HepG2 (cell line): ENCODE measurements around the gene SEC16A. TPM values are rescaled to one million over a fixed set of nuclear protein-coding genes. Genes with fewer than 3 reads are reported as not detected.

ENCODE experiments used
- AFF4 ChIP-seq: sonication (generic); formaldehyde crosslinking; IDR thresholded peaks from 2 replicates; pipeline ENCODE4 v1.4.0; 2020; ENCODE audit warnings: missing genetic modification reagents
- CERS6 ChIP-seq: sonication (generic); formaldehyde crosslinking; IDR thresholded peaks from 2 replicates; pipeline ENCODE4 v1.5.0; 2020; ENCODE audit warnings: missing genetic modification reagents
- CREM ChIP-seq, 2 experiments: sonication (generic) in 1 of 2; formaldehyde crosslinking in 1 of 2; IDR thresholded peaks; 2 replicates each; pipeline versions ENCODE4 v1.4.0 to v1.6.1; 2016 to 2020; ENCODE audit warnings: antibody characterized with exemption in 1 of 2, mild to moderate bottlenecking in 1 of 2, missing genetic modification reagents in 1 of 2
- DNMT1 ChIP-seq: sonication (generic); formaldehyde crosslinking; IDR thresholded peaks from 2 replicates; pipeline ENCODE4 v1.5.1; 2020; ENCODE audit warnings: mild to moderate bottlenecking, missing genetic modification reagents
- ELF1 ChIP-seq: sonication (generic); formaldehyde crosslinking; IDR thresholded peaks from 2 replicates; pipeline ENCODE4 v1.4.0; 2020; ENCODE audit warnings: missing genetic modification reagents
- GTF2F1 ChIP-seq: fragments of 150-350 bp; IDR thresholded peaks from 2 replicates; pipeline ENCODE4 v1.6.1; 2014; ENCODE audit warnings: low read length
- JUND ChIP-seq: sonication (generic); formaldehyde crosslinking; IDR thresholded peaks from 2 replicates; pipeline ENCODE4 v1.8.0; 2022; ENCODE audit warnings: mild to moderate bottlenecking, missing genetic modification reagents
- KDM5B ChIP-seq: sonication (generic); formaldehyde crosslinking; IDR thresholded peaks from 2 replicates; pipeline ENCODE4 v1.4.0; 2020; ENCODE audit warnings: missing genetic modification reagents, mild to moderate bottlenecking, borderline replicate concordance
- KLF9 ChIP-seq: IDR thresholded peaks from 2 replicates; pipeline ENCODE4 v1.6.1; 2016; ENCODE audit warnings: low read depth
- KMT2A ChIP-seq: sonication (generic); formaldehyde crosslinking; IDR thresholded peaks from 2 replicates; pipeline ENCODE4 v1.4.0; 2020; ENCODE audit warnings: missing genetic modification reagents
- MTF2 ChIP-seq: sonication (generic); formaldehyde crosslinking; IDR thresholded peaks from 2 replicates; pipeline ENCODE4 v1.5.0; 2020; ENCODE audit warnings: missing genetic modification reagents, borderline replicate concordance
- POLR2G ChIP-seq: fragments of 200-400 bp; formaldehyde crosslinking; IDR thresholded peaks from 2 replicates; pipeline ENCODE4 v1.6.1; 2018; ENCODE audit warnings: mild to moderate bottlenecking, low read depth, low read length, moderate library complexity
- RARA ChIP-seq: IDR thresholded peaks from 2 replicates; pipeline ENCODE4 v1.6.1; 2016; ENCODE audit warnings: missing genetic modification reagents, missing compliant biosample characterization
- RCOR2 ChIP-seq: IDR thresholded peaks from 2 replicates; pipeline ENCODE4 v1.6.1; 2016; ENCODE audit warnings: missing biosample characterization, missing genetic modification reagents
- RFX1 ChIP-seq: fragments of 450-650 bp; IDR thresholded peaks from 2 replicates; pipeline ENCODE4 v1.6.1; 2017
- RNF2 ChIP-seq: fragments of 450-650 bp; conservative IDR thresholded peaks from 2 replicates; pipeline ENCODE4 v1.6.1; 2016; ENCODE audit warnings: low read depth
- SRF ChIP-seq: IDR thresholded peaks from 2 replicates; pipeline ENCODE4 v1.6.1; 2011; ENCODE audit warnings: mild to moderate bottlenecking, low read depth, low read length, moderate library complexity
- TEF ChIP-seq: sonication (generic); formaldehyde crosslinking; IDR thresholded peaks from 2 replicates; pipeline ENCODE4 v1.5.0; 2020; ENCODE audit warnings: missing genetic modification reagents
- ZGPAT ChIP-seq: IDR thresholded peaks from 2 replicates; pipeline ENCODE4 v1.6.1; 2016; ENCODE audit warnings: mild to moderate bottlenecking
- ZNF558 ChIP-seq: sonication (generic); formaldehyde crosslinking; IDR thresholded peaks from 2 replicates; pipeline ENCODE4 v1.9.0; 2022; ENCODE audit warnings: mild to moderate bottlenecking, missing genetic modification reagents, borderline replicate concordance
- ZNF605 ChIP-seq: sonication (generic); formaldehyde crosslinking; IDR thresholded peaks from 2 replicates; pipeline ENCODE4 v1.8.0; 2022; ENCODE audit warnings: mild to moderate bottlenecking, missing genetic modification reagents
- ZNF749 ChIP-seq: sonication (generic); formaldehyde crosslinking; IDR thresholded peaks from 2 replicates; pipeline ENCODE4 v1.8.0; 2022; ENCODE audit warnings: mild to moderate bottlenecking, missing genetic modification reagents, moderate library complexity, borderline replicate concordance
- ZNF800 ChIP-seq: sonication (generic); formaldehyde crosslinking; IDR thresholded peaks from 2 replicates; pipeline ENCODE4 v1.4.0; 2020; ENCODE audit warnings: missing genetic modification reagents
- ZSCAN9 ChIP-seq: IDR thresholded peaks from 2 replicates; pipeline ENCODE4 v1.6.1; 2016; ENCODE audit warnings: borderline replicate concordance
- polyA plus RNA-seq, 8 experiments: library from polyadenylated mRNA; depleted of rRNA in 3 of 8; stranded (reverse) in 7 of 8; unstranded in 1 of 8; fragments of >200 nt; fragmentation: Illumina TruSeq in 4 of 8; extraction: Trizol in 4 of 8; gene quantifications; 2 replicates each; pipeline versions ENCODE4 v1.2.1 to v1.2.3, GENCODE V29; 2011 to 2016; ENCODE audit warnings: low read depth in 4 of 8, missing spikeins in 1 of 8, mixed read lengths in 1 of 8; ENCODE audit not compliant: insufficient read depth in 1 of 8
- total RNA-seq, 5 experiments: library from RNA; depleted of rRNA; stranded (reverse); fragments of >200 nt; fragmentation: Illumina TruSeq; extraction: Trizol; gene quantifications; 2 replicates each; pipeline ENCODE4 v1.2.3, GENCODE V29; 2016; ENCODE audit warnings: low read depth in 1 of 5

The SEC16A gene
- total and polyA plus RNA-seq, 2 of the 13 experiments (the other 11 are each of a cell fraction or from before 2014, with no cell fraction given), result 15.9 to 18.9 TPM

- TF ChIP-seq ZGPAT (CRISPR knock-in tag) (peak; percentile 26; the same call in 1 of the 2 replicates), CERS6 (CRISPR knock-in tag) (no peak), RARA (CRISPR knock-in tag) (0 out of 2 replicates have a peak, but pooled peaks have one; percentile 6), KLF9 (no peak), CREM (IDR thresholded peaks at IDR 0.05) (no peak), CREM (CRISPR knock-in tag; IDR thresholded peaks at IDR 0.05) (no peak), ZNF605 (CRISPR knock-in tag) (0 out of 2 replicates have a peak, but pooled peaks have one; percentile 53), TEF (CRISPR knock-in tag) (no peak), RCOR2 (CRISPR knock-in tag) (no peak), RFX1 (no peak), ZNF749 (CRISPR knock-in tag) (no peak), ZNF800 (CRISPR knock-in tag) (no peak), JUND (CRISPR knock-in tag) (no peak), ZSCAN9 (CRISPR knock-in tag) (no peak), ELF1 (CRISPR knock-in tag) (no peak), AFF4 (CRISPR knock-in tag) (no peak), KMT2A (CRISPR knock-in tag) (no peak), KDM5B (CRISPR knock-in tag) (no peak), POLR2G (no peak), RNF2 (no peak), GTF2F1 (no peak), DNMT1 (CRISPR knock-in tag) (no peak), MTF2 (CRISPR knock-in tag) (no peak), SRF (no peak), ZNF558 (CRISPR knock-in tag) (0 out of 2 replicates have a peak, but pooled peaks have one; percentile 31)
Measured at GRCh38 chr9:136441681-136442245, 41.1 kb downstream of the SEC16A start (continued).
